H9 (cell line): ENCODE measurements around the gene PRSS22. TPM values are rescaled to one million over a fixed set of nuclear protein-coding genes. Genes with fewer than 3 reads are reported as not detected.

Source experiments
- DNase-seq: peaks from one replicate; pipeline ENCODE4 v3.0.0-alpha.2; 2017
- H2AFZ ChIP-seq: one replicate; pipeline ENCODE4 v1.6.1; 2013; ENCODE audit warnings: mild to moderate bottlenecking, low read length, control low read depth, moderate library complexity
- H2AK5ac ChIP-seq: 2 replicates; pipeline ENCODE4 v1.6.1; 2013; ENCODE audit warnings: low read length, control low read depth, mixed read lengths; ENCODE audit not compliant: insufficient read length
- H2BK120ac ChIP-seq: one replicate; pipeline ENCODE4 v1.6.1; 2013; ENCODE audit warnings: low read depth, mild to moderate bottlenecking, low read length, control low read depth, inconsistent platforms; ENCODE audit not compliant: poor library complexity, severe bottlenecking
- H2BK12ac ChIP-seq: 2 replicates; pipeline ENCODE4 v1.6.1; 2013; ENCODE audit warnings: low read length, control low read depth, mixed read lengths, low read depth; ENCODE audit not compliant: insufficient read length
- H2BK15ac ChIP-seq: 2 replicates; pipeline ENCODE4 v1.6.1; 2013; ENCODE audit warnings: low read depth, low read length, control low read depth
- H2BK20ac ChIP-seq: one replicate; pipeline ENCODE4 v1.6.1; 2013; ENCODE audit warnings: low read depth, mild to moderate bottlenecking, low read length, control low read depth, inconsistent platforms; ENCODE audit not compliant: poor library complexity, severe bottlenecking
- H2BK5ac ChIP-seq: 2 replicates; pipeline ENCODE4 v1.6.1; 2013; ENCODE audit warnings: low read length, control low read depth, mixed read lengths; ENCODE audit not compliant: insufficient read length
- H3K14ac ChIP-seq: 2 replicates; pipeline ENCODE4 v1.6.1; 2013; ENCODE audit warnings: low read length, control low read depth; ENCODE audit not compliant: insufficient read depth
- H3K18ac ChIP-seq: 2 replicates; pipeline ENCODE4 v1.6.1; 2013; ENCODE audit warnings: low read depth, mild to moderate bottlenecking, mixed read lengths, low read length, control low read depth; ENCODE audit not compliant: insufficient read length
- H3K23ac ChIP-seq: 2 replicates; pipeline ENCODE4 v1.6.1; 2013; ENCODE audit warnings: low read length, control low read depth, mixed read lengths, low read depth; ENCODE audit not compliant: insufficient read length
- H3K23me2 ChIP-seq: 2 replicates; pipeline ENCODE4 v1.6.1; 2013; ENCODE audit warnings: low read depth, mild to moderate bottlenecking, mixed read lengths, low read length, control low read depth; ENCODE audit not compliant: insufficient read length, poor library complexity, severe bottlenecking
- H3K27ac ChIP-seq: 2 replicates; pipeline ENCODE4 v1.5.1; 2013; ENCODE audit warnings: low read length, control low read depth, mixed read lengths, low read depth; ENCODE audit not compliant: insufficient read length
- H3K27me3 ChIP-seq: 2 replicates; pipeline ENCODE4 v1.6.1; 2013; ENCODE audit warnings: low read length, control low read depth, inconsistent platforms; ENCODE audit not compliant: insufficient read depth
- H3K4ac ChIP-seq: 2 replicates; pipeline ENCODE4 v1.6.1; 2013; ENCODE audit warnings: low read depth, mild to moderate bottlenecking, control low read depth, inconsistent platforms, low read length, moderate library complexity
- H3K4me1 ChIP-seq: 2 replicates; pipeline ENCODE4 v1.6.1; 2013; ENCODE audit warnings: low read length, control low read depth, inconsistent platforms; ENCODE audit not compliant: insufficient read depth
- H3K4me2 ChIP-seq: 2 replicates; pipeline ENCODE4 v1.6.1; 2013; ENCODE audit warnings: low read length, control low read depth, mixed read lengths; ENCODE audit not compliant: insufficient read length, insufficient read depth
- H3K56ac ChIP-seq: 2 replicates; pipeline ENCODE4 v1.6.1; 2013; ENCODE audit warnings: low read depth, mild to moderate bottlenecking, mixed read lengths, low read length, control low read depth; ENCODE audit not compliant: insufficient read length
- H3K79me1 ChIP-seq: 2 replicates; pipeline ENCODE4 v1.6.1; 2013; ENCODE audit warnings: low read depth, mild to moderate bottlenecking, moderate library complexity, low read length, control low read depth, inconsistent platforms; ENCODE audit not compliant: insufficient read depth, poor library complexity, severe bottlenecking
- H3K79me2 ChIP-seq: 2 replicates; pipeline ENCODE4 v1.6.1; 2013; ENCODE audit warnings: low read length, control low read depth, inconsistent platforms; ENCODE audit not compliant: insufficient read depth
- H3K9ac ChIP-seq: 2 replicates; pipeline ENCODE4 v1.6.1; 2013; ENCODE audit warnings: low read length, control low read depth, mixed read lengths; ENCODE audit not compliant: insufficient read length; ENCODE audit errors: extremely low read depth
- H3K9me3 ChIP-seq: one replicate; pipeline ENCODE4 v1.6.1; 2013; ENCODE audit warnings: low read depth, low read length, inconsistent platforms; ENCODE audit not compliant: control insufficient read depth
- H3T11ph ChIP-seq: one replicate; pipeline ENCODE4 v1.6.1; 2013; ENCODE audit warnings: mild to moderate bottlenecking, low read length, control low read depth, inconsistent platforms
- H4K20me1 ChIP-seq: one replicate; pipeline ENCODE4 v1.6.1; 2013; ENCODE audit not compliant: control insufficient read depth, insufficient read length, insufficient read depth
- H4K5ac ChIP-seq: 2 replicates; pipeline ENCODE4 v1.6.1; 2013; ENCODE audit warnings: low read depth, mild to moderate bottlenecking, mixed read lengths, low read length, control low read depth; ENCODE audit not compliant: insufficient read length
- H4K8ac ChIP-seq: replicated peaks from 2 replicates; pipeline ENCODE4 v1.6.1; 2013; ENCODE audit warnings: low read length, control low read depth, mixed read lengths, low read depth; ENCODE audit not compliant: insufficient read length
- H4K91ac ChIP-seq: 2 replicates; pipeline ENCODE4 v1.6.1; 2013; ENCODE audit warnings: low read depth, mild to moderate bottlenecking, moderate library complexity, mixed read lengths, low read length, control low read depth; ENCODE audit not compliant: insufficient read length
- H3K27ac Mint-ChIP-seq, 3 experiments: 2 replicates in 2 of 3; 3 replicates in 1 of 3; pipeline ENCODE4 v1.8.0; 2020 to 2021; ENCODE audit warnings: mixed read lengths in 3 of 3, mild to moderate bottlenecking in 1 of 3, moderate library complexity in 1 of 3
- H3K27me3 Mint-ChIP-seq: 2 replicates; pipeline ENCODE4 v1.8.0; 2021; ENCODE audit warnings: low read depth, mild to moderate bottlenecking, moderate library complexity, mixed read lengths
- H3K36me3 Mint-ChIP-seq, 3 experiments: 2 replicates in 2 of 3; 3 replicates in 1 of 3; pipeline ENCODE4 v1.8.0; 2020 to 2021; ENCODE audit warnings: low read depth in 3 of 3, mixed read lengths in 3 of 3; ENCODE audit not compliant: insufficient read depth in 1 of 3
- H3K4me1 Mint-ChIP-seq, 2 experiments: 2 replicates each; pipeline ENCODE4 v1.8.0; 2020; ENCODE audit warnings: mixed read lengths in 2 of 2
- H3K4me3 Mint-ChIP-seq, 2 experiments: 2 replicates in 1 of 2; 3 replicates in 1 of 2; pipeline ENCODE4 v1.8.0; 2020 to 2021; ENCODE audit warnings: mild to moderate bottlenecking in 2 of 2, mixed read lengths in 2 of 2, moderate library complexity in 1 of 2
- H3K9me3 Mint-ChIP-seq, 2 experiments: 2 replicates in 1 of 2; 3 replicates in 1 of 2; pipeline ENCODE4 v1.8.0; 2020; ENCODE audit warnings: mild to moderate bottlenecking in 2 of 2, mixed read lengths in 2 of 2, moderate library complexity in 1 of 2
- CTCF ChIP-seq: fragments of 200-600 bp; sonication (generic); conservative IDR thresholded peaks from 3 replicates; pipeline ENCODE4 v1.8.0; 2021; ENCODE audit warnings: antibody characterized with exemption, mild to moderate bottlenecking
- WGBS: extraction: QIAGEN DNeasy Blood & Tissue Kit; methylation state at CpG from one replicate; pipeline ENCODE4 v1.1.7; 2013; ENCODE audit warnings: missing lambda C conversion rate, low lambda C conversion rate, mixed read lengths; ENCODE audit not compliant: insufficient read length; ENCODE audit errors: extremely low coverage; 5-methylcytosine and 5-hydroxymethylcytosine counted together
- total RNA-seq: library from RNA; stranded (reverse); gene quantifications from 2 replicates; pipeline ENCODE4 v1.2.1, GENCODE V29; 2021

PRSS22 gene
- total RNA-seq, 1 experiment from 2014 or later: 1.9 TPM

GRCh38 chr16:2867987-2868789 is 10.2 kb upstream of the PRSS22 start:
- Mint-ChIP-seq H3K4me1 (0 out of 4 replicates have a peak, but pooled peaks cover 0 to 3% of the 10 kb centered on the region in 2 experiments), H3K27ac (peak overlapping the region; percentile 68 to 95 (median 79); a peak in 5 of 7 replicates), H3K9me3 (no peaks in the 10 kb centered on the region), H3K27me3 (peaks cover 73% of the 10 kb centered on the region), H3K4me3 (peak overlapping the region; percentile 79 to 83), H3K36me3 (no peaks in the 10 kb centered on the region; a peak in 1 of 7 replicates)
- Histone ChIP-seq H3K9ac (no peak overlapping the region), H3K79me1 (no peaks in the 10 kb centered on the region), H2BK20ac (no peak overlapping the region), H4K20me1 (no peaks in the 10 kb centered on the region), H3K79me2 (no peaks in the 10 kb centered on the region), H3K4me2 (peak overlapping the region; percentile 48), H2BK12ac (no peak overlapping the region), H2BK5ac (no peak overlapping the region), H2BK15ac (no peak overlapping the region), H3K14ac (peak overlapping the region; percentile 77; the same call in 1 of the 2 replicates), H3T11ph (no peak overlapping the region), H2AK5ac (no peak overlapping the region), H4K5ac (no peak overlapping the region), H3K18ac (peak overlapping the region; percentile 85), H3K4ac (no peak overlapping the region), H2BK120ac (no peak overlapping the region), H3K27me3 (peaks cover 3% of the 10 kb centered on the region; the same call in 1 of the 2 replicates), H3K23ac (no peak overlapping the region), H3K23me2 (peaks cover 2% of the 10 kb centered on the region), H4K91ac (no peak overlapping the region), H3K56ac (no peak overlapping the region), H2AFZ (no peak overlapping the region), H3K27ac (no peak overlapping the region), H4K8ac (no peak overlapping the region), H3K9me3 (no peaks in the 10 kb centered on the region), H3K4me1 (no peaks in the 10 kb centered on the region)
- TF ChIP-seq CTCF: peak; percentile 99
- WGBS: no CpG with 5 or more reads among the region's 45 CpGs
- peak; percentile 95 for DNase-seq
